Central memory CD4-positive, alpha-beta T cell (primary cell): Measurements from ENCODE around the gene MDP1.

Experiments
- DNase-seq: peaks from one replicate; pipeline ENCODE4 v3.0.0; 2022

MDP1 gene

GRCh38 chr14:24197056-24197450, 18.8 kb downstream of the MDP1 start:
- no peak for DNase-seq

DNA sequence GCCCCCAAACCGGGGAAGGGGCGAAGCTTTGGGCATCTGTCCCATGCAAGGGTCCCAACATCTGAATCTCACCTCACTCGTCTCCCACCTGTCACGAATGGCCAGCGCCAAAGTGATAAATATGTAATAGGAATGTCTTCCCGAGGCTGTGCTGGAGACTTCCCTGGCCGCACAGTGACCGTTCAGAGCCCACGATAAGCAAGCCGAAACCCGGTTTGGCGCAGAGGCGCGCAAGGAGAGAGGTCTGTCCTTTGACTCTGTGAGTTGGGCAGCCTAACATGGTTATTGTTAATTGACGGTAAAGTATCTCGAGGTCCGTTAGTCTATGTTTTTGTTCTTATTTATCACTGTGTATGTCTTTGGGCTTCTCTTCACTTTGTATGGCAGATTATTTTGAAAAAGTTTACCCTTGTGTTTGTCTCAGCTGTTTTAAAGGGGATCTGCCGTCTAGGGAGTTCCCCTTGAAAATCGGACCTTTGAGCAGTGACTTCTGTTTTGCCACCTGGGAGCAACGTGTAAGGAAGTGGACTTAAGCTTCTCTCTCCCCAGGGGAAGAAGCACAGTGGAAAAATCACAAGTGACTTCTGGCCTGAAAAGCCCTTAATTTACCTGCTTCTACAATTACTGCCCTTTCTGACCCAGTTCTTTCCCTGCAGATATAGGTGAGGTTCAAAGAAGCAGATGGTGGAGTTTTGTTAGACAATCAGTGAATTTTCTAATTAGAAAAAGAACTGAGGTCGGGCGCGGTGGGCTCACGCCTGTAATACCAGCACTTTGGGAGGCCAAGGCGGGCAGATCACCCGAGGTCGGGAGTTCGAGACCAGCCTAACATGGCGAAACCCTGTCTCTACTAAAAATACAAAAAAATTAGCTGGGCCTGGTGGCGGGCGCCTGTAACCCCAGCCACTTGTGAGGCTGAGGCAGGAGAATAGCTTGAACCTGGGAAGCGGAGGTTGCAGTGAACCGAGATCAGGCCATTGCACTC, 19.5 kb downstream of the MDP1 start:
- DNase-seq: no peak

DNA sequence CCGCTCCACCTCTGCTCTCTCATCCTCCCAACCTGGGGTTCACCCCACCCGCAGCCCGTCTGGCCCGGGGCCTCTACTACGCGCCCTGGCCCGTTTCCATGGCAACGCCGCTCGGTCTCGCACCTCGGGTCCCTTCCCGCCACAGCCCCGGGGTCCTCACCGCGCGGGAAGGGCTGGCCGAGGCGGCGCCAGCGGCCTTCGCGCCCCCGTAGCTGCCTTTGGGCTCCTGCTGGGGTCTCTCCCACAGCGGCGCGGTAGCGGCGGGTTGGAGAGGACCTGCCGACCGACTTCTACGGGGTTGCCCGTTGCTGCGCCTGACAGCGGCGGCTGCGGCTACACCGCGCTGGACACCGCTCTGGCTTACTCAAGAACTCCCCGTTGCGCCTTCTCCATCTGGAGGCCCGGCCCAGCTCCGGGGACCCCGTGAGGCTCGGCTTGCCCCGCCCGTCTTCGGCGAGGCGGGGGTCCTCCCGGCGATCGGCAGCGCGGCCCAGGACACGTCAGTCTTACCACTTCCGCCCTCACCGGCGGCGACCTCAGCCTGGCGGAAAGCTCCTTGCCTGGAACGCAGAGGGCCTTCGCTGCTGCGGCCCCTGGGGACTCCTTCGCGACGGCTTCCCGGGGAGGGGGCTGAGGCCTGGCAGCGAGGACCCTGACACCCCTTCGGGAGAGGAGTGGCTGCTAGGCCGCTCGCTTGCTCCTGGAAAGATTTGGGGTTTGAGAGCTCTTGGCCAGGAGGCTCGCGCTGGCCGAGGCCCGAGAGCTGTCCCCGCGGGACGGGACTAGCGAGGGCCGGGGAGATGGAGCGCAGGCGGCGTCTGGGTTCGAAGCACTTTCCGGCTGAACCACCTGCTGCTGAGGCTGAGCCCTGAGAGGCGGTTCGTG, 20.4 kb downstream of the MDP1 start, which contains the start of gene TM9SF1:
Gene TM9SF1 (minus strand): TSS at position 256 of the 885 bp plus-strand sequence. CDS start 422 bp downstream, outside the sequence.
- DNase-seq: peak; percentile 89

DNA sequence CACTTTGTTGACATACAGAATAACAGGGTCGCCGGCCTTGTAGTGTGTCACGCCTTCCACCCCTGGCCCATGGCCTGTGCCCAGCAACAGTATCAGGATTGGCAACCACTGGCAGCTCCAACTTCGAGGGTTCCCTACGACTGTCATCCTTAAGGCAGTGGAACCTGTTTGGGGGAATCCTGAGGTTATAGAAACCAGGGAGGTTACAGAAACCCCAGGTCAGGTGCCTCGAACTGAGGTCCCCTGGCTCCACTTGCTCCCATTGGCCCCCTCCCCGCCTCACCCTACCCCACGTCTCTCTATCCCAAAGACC, 21.0 kb downstream of the MDP1 start:
- no peak for DNase-seq

DNA sequence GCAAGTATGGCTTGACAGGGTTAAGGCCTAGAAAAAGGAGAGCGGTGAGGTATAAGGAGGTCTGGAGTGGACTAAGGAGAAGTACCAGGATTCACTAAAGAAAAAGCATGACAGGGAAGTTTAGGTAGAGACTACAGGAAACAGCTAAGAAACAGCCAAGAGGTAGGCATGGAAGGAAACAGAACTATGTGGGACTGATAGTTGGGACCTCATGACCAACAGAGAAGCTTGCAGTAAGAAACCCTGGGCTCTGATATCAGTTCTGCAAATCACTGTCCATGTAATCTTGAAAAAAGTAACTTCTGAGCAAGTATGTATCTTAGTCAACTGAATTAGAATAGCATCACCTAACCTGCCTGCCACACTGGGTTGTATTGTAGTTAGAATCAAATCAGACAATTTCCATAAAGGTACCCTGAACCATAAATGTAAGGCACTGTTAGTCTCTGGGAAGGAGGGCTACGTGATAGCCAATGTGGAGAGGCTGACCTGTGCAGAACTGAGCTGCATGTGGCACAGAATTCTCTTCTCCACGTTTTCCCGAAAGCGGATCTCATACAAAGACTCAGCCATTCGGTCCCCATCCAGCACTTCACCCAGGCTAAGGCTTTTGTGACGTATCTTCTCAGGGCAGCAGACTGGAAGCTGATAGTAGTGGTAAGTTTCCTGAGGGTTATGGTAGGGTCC, 21.5 kb downstream of the MDP1 start:
- no peak for DNase-seq

DNA sequence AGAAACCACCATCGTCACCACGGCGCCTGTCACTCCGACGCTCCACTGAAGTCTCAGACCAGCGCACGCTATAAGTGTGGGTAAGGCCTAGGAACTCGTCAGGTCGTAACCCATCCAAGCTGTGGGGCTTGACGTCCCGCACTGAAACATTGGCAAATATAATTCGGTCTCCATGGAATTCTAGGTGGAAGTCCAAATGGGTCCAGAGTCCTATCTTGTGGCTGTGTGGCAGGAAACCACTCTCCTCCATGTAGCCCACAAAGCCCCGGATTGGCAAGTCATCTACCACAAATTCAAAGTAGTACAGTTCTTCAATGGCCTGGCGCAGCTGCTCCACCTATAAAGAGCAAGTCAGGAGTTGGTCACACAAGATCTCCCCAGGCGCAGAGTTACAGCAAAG, 22.9 kb downstream of the MDP1 start:
- no peak for DNase-seq

- DNase-seq: no peak
These were observed 25.4 kb downstream of the MDP1 start for GRCh38 chr14:24190416-24190815.

DNA sequence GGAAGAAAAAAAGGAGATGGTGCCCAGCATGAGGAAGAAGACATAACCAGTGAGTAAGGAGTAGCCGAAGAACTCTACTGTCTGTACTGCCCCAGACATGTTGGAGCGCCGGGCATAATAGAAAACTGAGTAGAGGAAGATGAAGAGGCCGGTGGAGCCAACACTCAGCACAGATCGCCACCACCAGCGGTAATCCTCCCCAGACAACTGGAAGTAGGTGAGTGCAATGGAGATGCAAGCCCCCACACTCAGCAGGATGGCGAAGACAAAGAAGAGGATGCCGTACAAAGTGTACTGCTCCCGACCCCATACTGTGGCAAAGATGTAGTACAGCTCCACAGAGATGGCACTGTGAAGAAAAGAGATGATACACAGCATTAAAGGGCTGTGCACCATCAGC, 26.4 kb downstream of the MDP1 start:
- DNase-seq: no peak

DNA sequence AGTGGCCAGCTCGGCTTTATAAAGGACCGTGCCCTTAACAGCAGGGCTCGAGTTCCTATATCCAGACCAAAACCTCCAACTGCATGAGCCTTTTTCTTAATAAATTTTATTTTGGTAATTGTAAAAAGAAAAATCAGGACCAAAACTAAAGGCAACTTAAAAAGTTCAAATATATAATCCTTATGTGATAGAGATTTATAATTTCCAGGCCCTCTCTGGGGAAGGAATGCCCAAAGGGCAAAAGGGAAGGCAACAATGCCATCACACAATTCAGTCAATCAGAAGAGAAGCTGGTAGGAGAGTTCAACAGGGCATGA, 26.8 kb downstream of the MDP1 start:
- no peak for DNase-seq

DNA sequence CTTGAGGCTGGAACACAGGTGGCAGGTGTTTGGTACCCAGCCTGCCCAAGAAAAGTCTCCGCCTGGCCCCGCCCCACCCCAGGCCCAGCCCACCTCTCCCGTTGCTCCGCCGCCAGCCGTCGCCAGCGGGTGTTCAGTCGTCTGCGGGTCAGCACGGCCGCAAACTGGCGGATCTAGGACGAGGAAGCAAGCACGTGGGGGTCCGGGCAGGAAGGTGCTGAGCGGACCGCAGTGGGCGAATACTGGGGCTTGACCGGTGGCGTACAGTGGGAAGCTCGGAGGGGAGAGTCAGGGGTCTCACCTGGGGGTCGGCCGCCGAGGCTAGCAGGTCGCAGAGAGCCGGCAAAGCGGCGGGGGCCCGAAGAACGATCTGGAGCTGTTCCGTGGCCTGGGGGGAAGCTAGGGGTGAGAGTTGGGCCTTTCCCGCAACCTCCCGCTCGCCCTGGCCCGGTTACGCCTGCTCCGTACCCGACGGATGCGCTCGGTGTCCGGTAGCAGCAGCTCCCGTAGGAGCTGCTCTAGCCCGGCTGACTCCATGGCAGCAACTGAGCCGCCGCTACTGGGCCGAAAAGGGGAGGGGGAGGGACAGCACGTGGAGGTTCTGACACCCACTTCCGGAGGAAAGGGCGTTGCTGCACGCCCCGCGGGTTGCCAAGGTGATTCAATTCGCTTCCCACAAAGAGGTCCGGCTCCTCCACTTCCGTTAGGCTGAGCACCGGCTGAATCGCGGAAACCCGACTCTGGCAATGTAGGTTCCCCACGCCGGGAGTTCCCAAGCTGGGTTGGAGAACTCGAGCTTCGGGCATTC, 27.4 kb downstream of the MDP1 start, which contains the start of gene IPO4:
Gene IPO4 (minus strand): TSS at position 566 of the 808 bp plus-strand sequence. CDS start 29 bp downstream, at position 537.
- DNase-seq: peak; percentile 94

GRCh38 chr14:24187539-24187915, 28.3 kb downstream of the MDP1 start:
- DNase-seq: no peak

DNA sequence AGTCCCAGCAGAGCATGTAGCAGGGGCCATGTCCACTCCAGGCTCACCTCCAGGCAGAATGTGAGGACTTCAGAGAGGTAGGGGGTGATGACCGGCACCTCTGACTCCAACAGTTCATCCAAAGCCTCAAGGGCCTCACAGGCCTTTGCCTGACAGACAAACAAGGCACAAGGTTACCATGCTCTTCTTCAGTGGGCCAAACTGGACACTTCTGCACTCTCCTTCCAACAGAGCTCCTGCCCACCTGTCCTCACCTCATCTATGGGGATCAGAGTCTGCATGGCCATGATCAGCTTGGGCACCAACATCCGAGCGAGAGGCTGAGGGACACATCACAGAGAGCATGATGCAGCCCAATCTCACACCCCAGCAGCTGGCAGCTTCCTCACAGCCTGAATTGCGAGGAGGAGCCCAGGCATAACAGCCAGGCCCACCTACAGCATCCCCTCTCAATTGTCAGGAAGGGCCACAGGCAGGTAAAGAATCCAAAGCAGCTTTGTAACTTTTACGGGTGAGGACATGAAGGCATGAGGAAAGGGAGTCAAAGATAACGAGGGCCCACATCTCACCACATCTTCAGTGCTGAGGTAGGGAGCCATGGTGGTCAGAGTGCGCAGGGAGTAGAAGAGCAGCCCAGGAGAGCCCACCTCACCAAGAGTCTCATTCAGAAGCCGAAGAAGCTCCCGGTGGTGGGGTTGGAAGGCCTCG, 28.9 kb downstream of the MDP1 start:
- no peak for DNase-seq

GRCh38 chr14:24185741-24186140, 30.1 kb downstream of the MDP1 start:
- no peak for DNase-seq

GRCh38 chr14:24185026-24185425, 30.8 kb downstream of the MDP1 start:
- no peak for DNase-seq

- DNase-seq: no peak
These were observed 31.5 kb downstream of the MDP1 start for GRCh38 chr14:24184104-24184970.

GRCh38 chr14:24183014-24183481, 32.8 kb downstream of the MDP1 start:
- no peak for DNase-seq

DNA sequence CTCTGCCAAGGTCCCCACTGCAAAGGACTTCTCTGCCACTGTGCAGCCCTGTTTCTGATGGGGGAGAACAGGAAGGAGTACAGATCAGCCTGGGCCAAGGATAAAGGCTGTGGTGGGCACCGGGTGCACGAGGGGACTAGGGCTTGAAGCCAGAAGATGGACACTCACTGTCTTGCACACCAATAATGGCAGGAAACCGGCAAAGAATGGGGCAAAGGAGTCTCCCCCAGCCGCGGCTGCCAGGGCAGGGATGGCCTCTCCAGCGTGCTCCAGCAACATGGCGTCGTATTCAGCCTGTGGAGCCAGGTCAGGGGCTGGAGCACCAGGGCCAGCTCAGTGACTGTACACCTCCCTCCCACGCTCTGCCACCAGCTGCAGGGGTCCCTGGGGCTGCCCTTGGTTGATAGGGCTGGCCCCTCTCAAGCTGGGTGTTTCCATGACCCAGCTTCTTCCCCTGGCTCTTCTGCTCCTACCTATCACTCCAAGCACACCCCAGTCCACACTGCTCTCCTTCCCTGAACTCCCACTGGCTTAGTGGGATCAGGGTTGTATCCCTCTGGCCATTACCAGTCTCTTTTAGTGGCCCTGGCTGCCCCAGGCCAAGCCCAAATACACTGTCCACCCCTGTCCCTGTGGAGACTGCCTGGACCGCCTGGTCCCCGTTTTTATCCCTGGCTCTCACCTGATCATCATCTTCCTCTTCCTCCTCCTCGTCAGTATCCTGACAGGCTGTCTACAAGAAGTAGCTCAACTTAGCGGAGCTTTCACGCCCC, 33.6 kb downstream of the MDP1 start:
- DNase-seq: no peak

- no peak for DNase-seq
These were observed 34.3 kb downstream of the MDP1 start for GRCh38 chr14:24181371-24182077.
